Stimulated activated CD4-positive, alpha-beta T cell treated with anti-CD3 and anti-CD28 coated beads, Interleukin-4, amount 100 ng/mL, for 48 hours (primary cell): Measurements from ENCODE around the gene TTN.

Source experiments
- DNase-seq, 2 donors: peaks; one replicate each; pipeline ENCODE4 v3.0.0-alpha.2; 2020; ENCODE audit warnings: low read depth in 2 of 2

The TTN gene

DNA sequence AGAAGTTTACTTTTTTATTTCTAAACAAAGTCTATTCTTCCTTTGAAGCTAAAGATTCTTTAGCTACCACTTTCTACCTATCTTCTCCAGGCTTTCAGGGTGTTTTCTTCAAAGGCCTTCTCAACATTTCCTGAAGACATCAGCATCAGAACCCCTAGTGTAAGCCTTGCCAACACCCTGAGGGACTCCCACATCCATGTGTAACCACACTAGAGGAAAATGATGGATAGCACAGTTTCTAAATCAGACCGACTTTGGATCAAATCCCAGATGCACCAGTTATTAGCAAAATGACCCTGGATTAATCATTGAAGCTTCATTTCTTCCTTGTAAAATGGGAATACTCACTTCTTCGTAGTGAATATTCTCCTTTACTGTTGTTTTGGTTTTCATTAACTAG is 4.7 kb upstream of the TTN start:
- no peak for DNase-seq

GRCh38 chr2:178811045-178811444 is 3.8 kb upstream of the TTN start:
- no peak for DNase-seq

GRCh38 chr2:178810422-178810821 is 3.2 kb upstream of the TTN start:
- DNase-seq, result no peak

DNA sequence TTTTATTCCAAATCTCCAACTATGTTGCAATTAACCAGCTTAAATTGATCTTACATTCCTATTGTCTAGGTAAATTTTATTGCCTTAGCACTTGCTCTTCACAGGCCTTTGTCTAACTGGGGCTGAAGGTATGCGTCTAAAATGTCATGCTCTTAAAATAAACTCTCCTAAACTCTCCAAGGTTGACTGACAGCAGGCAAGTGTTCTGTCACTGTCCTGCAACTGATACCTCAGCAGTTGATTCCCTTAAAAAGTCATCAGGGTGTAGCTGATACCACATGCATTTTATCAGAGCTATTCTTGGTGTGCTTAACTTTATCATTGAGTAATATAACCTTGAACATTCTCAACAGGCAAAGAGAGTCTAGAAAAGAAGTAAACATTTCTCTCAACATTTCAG is 680 bp downstream of the TTN start:
- no peak for DNase-seq

GRCh38 chr2:178805457-178805856 is 1.8 kb downstream of the TTN start:
- no peak for DNase-seq

GRCh38 chr2:178804791-178805190 is 2.4 kb downstream of the TTN start:
- DNase-seq, result no peak

GRCh38 chr2:178800510-178800909 is 6.7 kb downstream of the TTN start:
- no peak for DNase-seq

GRCh38 chr2:178799305-178799704 is 7.9 kb downstream of the TTN start:
- no peak for DNase-seq

GRCh38 chr2:178796079-178796677 is 11.0 kb downstream of the TTN start:
- DNase-seq, result no peak

DNA sequence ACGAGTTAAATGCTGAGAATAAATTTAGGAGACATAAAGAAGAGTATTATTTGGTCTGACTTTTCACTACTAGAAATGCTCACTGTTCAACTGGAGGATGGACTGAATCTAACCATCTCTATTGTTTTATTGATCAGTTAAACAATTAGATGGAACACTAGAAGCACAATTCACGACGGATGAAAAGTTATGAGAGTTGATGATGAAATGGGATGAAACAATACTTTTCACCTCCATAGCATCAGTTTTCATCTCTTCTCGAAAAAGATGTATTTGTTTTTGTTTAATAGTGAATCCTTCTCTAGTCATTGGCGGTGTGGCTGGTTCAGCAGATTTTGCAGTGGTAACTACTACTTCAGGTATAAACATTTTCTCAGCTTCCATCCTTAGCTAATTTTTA is 19.3 kb downstream of the TTN start:
- no peak for DNase-seq

DNA sequence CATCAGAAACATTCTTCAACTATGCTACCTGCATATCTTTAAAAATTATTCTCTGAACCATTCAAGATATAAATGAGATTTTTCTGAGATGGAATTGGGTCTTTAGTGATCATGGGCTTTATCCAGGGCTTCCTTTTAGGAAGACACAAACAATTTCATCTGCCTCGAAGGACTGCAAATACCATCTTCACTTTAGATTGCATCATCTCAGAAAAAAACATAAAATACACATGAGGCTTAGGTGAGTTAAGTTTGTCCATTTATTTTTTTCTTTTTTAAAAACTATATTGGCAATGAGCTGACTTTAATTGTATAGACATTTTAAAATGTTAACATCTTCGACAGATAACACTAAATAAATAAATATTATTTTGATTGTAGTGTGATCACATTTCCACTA is 20.1 kb downstream of the TTN start:
- no peak for DNase-seq

GRCh38 chr2:178783889-178784288 is 23.3 kb downstream of the TTN start:
- no peak for DNase-seq

DNA sequence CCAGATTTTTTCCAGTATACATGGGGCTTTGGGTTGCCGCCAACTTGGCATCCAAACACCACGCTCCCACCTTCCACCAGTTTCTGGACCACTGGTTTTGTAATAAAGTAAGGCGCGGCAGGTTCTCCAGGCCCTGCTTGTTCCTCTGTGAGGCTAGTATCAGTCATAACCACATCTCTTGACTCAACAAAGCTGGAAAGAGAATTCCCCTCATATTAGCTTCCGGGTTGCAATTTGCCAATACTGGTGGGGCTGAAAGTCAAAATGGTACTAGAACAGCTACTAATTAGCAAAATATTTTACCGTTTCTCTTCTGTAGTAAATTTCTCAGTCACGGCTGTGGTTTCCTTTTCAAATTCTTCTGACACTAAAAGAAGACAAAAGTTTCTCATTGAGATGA is 25.0 kb downstream of the TTN start:
- DNase-seq, result no peak

DNA sequence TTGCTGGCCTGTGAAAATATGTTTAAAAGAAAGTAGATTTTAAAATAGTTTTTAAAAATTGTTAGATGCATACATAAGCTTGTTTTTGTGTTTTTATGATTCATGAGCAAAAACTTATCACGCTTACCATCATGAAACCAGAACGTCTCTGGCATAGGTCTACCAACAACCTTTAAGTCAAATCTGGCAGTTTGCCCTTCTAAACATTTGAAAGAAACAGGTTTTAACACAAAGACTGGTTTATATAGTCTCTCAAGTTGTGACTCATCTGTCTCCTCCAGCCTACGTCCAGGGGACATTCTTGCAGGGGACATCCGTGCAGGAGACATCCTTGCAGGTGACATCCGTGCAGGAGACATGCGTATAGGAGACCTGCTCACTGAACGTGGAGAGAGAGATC is 29.6 kb downstream of the TTN start:
- DNase-seq, result no peak

DNA sequence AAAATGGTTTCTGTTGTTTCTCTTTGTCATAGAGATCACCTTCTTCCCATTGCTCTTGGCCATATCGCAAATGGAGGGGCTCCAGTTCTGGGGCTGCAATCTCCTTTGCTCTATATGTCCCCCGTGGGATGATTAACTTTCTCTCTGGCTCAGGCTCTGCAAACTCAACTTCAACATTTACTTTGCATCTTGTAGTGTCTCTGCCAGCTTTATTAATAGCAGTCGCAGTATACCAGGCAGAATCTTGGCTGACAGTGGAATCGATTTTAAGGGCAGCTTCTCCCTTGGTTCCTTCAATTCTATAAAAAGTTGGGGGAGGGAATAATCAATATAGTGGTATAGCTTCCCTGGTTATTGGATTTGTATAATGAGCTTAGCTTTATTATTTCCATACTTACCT is 30.5 kb downstream of the TTN start:
- no peak for DNase-seq

DNA sequence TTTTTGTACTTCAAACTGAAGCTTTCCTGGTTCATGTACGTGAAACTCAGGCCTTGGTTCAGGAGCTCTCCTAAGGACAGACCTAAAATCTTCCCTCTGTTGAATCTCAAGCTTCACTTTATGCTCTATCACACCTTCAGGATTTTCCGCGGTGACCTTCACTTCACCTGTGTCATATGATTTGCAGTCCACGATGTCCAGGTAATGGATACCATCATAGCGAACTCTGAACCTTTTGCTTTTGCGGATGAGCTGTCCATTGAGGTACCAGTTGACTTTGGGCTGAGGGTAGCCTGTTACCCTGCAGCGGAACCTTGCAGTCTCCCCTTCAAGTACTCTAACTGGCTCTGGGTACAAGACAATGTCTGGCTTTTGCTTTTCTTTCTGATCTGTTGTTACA is 31.2 kb downstream of the TTN start:
- DNase-seq, result no peak

DNA sequence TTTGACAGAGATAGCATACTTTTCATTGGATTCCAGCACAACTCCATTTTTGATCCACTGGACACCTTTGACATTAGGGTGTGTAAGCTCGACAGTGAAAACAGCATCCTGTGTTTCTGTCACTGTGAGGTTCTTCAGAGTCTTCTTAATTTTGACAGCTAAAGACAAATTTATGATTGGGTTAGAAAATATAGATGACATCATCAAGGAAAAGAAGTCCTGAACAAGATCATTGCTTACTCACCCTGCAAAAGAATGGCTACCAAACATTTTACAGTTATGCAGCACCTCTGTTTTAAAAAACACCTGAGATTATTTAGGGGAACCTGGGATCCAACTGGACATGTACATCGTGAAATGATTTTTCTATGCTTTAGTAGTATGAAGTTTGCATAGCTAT is 36.7 kb downstream of the TTN start:
- DNase-seq, result no peak

DNA sequence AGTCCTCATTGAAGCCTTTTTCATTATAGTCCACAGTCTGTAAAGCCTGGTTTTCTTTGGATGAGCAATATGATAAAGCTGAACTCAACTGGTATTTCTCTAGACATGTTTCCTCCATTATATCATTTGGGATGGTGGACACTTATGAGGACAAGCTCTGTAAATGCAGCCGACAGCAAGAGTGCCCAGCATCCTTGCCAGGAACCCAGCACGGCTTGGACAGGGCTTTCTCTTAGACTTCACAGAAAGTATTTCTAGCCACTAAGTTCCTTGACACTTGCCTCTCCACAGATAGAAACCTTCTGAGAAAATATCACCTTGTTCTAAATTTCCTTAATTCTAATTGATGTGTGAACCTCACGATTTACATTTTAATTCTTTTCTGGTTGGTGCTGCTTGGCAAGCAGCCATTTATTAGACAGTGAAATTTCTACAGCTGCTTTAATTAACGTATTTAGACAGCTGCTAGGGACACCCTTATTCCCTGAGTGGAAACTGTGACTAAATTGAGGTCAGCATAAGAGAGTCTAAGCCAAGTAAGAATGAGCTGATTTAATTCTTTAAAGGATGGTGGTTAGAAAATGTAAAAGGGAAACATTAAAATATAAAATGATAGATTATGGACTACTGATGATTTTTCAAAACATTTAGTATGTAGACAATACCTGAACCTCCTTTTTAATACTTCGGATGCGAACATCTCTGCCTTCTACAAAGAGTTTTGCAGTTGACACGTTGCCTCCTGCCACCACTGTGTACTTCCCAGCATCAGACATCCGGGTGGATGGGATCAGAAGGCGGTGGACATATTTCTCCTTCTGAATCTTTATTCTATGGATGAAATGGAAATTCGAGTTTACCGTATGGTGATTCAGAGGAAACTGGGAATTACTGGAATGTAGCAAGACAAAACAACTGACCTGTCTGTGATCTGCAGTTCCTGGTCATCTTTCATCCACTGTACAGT is 39.8 kb downstream of the TTN start:
- no peak for DNase-seq

- no peak for DNase-seq
These were observed 43.1 kb downstream of the TTN start for GRCh38 chr2:178764097-178764496.

DNA sequence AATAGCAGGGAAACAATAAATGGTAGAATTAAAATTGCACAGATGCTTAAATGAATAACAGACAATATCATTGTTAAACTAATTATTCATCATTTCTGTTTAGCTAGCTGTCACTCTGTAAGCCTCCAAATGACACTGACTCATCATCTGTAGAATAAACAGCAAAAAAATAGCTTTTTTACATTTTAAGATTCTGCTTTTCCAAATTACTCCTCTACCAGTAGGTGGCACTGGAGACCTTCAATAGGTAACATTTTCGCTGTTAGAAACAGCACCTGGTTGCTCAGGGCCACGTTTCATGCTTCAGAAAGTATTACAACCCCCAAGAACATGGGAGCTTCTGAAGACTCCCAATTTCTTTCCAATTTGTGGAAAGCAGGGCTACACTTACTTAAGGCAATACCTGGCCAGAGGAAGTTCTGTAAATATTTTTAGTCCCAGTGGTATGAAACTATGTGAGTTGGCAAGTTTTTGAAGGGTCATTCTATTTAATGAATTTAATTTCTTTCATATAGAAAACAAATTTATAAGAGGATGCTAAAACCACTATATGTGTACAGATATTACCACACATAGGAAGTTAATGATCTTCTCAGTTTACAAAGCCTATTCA is 45.4 kb downstream of the TTN start:
- no peak for DNase-seq

- no peak for DNase-seq
These were observed 50.4 kb downstream of the TTN start for GRCh38 chr2:178756843-178757242.

DNA sequence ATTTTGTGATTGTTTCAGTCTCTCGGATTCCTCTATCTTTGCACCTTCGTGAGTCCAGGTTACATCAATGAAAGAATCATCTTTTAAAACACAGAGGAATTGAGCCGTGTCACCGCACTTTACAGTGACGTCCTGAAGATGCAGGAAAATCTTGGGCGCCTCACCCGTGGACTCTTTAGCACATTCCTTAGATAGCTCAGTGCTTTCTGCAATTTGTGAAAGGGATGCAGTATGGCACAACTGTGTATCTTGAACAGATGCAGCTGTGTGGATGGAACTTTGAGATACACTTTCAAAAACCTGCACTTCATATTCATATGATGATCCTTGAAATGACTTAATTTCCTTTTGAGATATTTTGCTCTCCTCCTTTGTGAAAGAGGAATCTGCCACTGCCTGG is 50.9 kb downstream of the TTN start:
- DNase-seq, result no peak

- DNase-seq, result no peak
These were observed 59.5 kb downstream of the TTN start for GRCh38 chr2:178747767-178748166.
